CD4-positive, alpha-beta T cell treated with Interleukin-21 for 1 hour (primary cell): ENCODE data around the gene RTL1.

Experiments
- DNase-seq: peaks from one replicate; pipeline ENCODE4 v3.0.0-alpha.2; 2020

The RTL1 gene

GRCh38 chr14:100845341-100845740 lies 58.2 kb downstream of the RTL1 start:
- DNase-seq: no peak

DNA sequence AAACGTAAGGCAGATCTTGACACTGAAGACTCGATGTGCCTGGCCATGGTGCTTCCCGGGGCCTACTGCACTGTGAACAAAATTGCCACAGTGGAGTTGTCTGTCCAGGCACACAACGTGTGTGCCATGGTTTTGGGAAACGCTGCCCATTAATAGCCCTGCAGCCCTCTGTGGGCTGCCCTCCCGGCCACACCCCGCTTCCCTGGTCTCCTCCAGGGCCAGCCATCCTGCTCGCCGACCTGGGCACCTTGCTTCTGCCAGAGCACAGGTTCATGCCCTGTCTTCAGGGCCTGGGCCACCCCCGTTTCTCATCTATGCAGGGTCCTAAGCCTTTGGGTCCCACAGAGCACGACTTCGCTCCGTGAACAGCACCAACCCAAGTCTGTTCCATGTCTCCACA lies 58.7 kb downstream of the RTL1 start:
- DNase-seq: no peak

- DNase-seq: no peak
These were observed 59.1 kb downstream of the RTL1 start for GRCh38 chr14:100844421-100844820.

GRCh38 chr14:100844082-100844408 lies 59.5 kb downstream of the RTL1 start:
- DNase-seq: no peak

- no peak for DNase-seq
These were observed 60.7 kb downstream of the RTL1 start for GRCh38 chr14:100842799-100843198.

GRCh38 chr14:100841761-100842403 lies 61.6 kb downstream of the RTL1 start:
- DNase-seq: no peak

DNA sequence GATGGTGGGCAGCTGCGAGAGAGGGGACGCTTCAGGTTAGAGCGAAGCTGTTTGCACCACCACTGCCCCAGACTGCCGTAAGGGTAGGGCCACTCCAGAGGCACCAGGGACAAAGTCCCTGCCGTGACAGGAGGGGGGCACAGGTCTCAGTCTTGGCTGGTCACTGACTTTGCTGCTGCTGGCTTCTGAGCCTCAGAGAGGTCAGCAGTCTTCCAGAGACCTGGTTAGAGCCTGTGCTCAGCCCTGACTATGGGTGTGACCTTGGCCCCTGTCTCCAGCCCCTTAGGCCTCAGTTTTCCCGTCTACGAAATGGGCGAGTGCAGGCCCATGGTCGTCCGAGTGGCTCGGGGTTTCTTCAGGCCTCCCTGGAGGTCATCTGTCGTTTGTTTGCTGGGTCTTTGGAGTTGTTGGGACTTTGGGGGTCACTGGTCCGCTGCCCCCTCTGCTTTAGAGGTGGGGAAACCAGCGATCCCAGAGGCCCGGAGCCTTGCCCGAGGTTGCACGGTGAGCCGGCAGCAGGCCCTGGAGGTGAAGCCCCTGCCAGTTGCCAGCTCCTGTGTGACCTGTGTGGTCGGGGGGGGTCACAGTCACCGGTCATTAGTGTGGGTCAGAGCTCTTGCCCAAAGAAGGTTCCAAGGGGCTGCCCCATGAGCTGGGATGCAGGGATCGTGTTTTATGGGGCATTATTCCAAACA lies 62.3 kb downstream of the RTL1 start:
- no peak for DNase-seq

DNA sequence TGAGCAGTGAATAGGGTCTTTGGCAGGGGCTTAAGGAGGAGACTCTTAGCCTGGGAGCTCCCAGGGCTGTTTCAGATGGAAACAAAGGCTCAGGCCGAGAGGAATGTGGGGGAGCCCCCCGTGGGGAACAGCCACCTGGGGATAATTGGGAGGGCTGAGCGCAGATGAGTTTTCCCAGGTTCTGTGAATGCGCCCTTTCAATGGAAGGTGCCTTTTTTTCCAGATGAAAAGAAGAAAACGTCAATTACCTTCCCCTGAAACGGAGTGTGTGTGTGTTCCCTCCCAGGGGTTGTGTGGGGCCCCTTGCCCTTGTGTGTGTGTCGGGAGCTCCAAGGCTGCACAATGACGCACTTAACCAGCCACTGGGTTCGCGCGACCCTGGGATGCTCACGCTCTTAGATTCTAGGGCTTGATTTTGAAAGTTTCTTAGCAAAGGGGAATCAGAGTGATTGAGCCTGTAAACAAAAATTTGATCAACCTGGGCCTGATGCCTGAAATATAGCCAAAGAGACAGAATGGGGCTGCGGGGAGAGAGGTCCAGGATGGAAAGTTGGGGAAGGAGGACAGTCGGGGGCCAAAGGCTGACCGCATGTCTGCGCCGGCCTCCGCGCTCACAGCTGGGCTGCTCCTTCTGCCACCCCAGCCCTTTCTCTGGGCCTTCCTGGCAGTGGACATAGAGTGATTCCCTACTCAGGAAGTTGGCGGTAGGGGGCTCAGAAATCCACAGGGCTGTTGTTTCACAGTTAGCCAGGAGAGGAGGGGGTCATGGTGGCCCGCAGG lies 63.0 kb downstream of the RTL1 start:
- no peak for DNase-seq

DNA sequence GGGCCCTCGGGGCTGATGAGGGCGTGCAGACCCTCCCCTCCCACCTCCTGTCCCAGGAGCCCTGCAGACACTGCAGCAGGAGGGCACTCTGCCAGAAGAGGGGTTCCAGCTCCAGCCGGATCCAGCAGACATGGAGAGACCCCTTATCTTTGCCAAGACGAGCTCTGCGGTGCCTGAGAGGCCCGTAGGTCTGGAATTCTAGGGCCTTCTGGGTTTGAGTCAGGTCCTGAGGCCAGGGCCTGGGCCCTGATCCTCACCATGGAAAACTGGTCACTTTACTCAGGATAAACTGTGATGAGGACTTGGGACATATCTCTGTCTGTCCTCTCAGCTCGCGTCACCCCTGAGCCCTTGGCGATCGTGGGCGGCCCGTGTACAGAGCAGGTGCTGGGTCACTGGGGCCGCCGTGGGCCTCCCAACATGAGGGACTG lies 63.8 kb downstream of the RTL1 start:
- DNase-seq: no peak

DNA sequence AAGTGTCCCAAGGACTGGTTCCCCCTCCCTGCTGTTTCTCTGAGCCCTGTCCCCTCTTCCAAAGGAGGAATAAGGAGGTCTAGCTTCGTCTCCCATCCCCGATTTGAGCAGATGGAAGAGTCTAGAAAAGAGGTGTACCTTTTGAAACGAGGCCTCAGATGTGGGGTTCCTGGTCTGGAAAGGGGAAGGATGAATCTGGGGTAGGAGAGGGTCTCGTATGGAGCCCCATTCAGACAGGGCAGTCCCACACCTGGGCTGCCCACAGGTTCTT lies 64.3 kb downstream of the RTL1 start:
- DNase-seq: no peak

GRCh38 chr14:100838493-100839314 lies 64.8 kb downstream of the RTL1 start:
- DNase-seq: no peak

DNA sequence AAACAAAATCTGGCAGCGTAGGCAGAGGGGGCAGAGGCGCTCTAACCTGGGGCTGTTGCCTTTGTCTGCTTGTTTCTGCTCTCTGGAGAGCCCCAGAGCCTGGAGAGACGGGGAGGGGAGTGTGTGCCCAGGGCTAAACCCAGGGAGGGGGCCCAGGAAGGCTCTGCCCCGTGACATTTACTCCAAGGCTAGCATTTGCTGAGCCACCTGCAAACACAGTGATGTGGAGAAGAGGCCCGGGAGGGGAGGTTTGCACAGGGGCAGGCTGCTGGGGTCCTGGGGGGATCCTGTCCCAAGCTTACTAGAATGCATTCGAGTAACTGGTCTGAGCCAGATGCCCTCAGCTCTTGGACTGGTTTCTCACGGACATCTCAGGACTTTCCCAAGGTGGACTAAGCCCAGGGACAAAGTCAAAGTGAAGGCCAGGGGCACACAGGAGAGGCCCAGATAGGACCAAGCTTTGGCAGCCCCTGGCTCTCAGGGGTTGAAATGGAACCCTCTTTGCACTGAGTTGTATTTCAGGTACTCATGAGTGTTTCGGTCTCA lies 65.6 kb downstream of the RTL1 start:
- DNase-seq: no peak

DNA sequence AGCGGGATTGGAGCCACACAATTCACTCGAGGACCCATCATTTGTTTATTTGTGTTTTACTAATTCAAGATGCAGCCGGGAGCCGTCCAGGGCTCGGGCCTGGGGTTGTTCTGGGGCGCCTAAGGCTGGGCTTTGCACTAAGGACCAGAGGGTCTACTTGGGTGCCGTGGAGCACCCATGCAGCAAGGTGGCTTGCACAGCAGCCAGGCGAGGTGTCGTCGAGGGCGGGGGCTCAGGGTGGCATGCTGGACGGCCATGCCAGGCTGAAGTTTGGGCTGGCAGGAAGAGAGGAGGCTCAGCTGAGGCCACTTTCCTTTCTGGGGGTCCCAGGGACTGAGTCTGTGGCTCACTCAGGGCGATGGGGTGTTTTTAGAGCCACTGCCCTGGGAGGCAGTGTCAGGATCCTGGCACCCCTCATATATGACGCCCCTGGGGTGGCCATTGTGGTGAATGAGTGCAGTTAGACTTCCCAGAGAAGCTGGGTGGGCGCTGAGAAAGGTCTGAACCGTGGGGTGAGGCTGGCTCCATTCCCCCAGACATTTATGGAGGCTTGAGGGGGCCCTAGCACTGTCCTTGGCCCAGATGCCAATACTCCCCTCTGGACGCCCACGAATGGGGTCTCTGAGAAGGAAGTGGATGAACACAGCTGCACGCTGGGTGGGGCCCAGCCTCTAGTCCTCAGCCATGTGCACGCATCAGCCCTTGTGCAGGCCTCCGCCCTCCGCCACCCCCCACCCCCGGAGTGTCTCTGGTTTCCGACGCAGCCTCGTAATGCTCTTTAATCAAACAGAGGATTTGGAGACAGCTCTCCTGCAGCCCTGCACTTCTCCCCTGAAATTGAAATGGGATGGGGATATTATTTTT lies 66.3 kb downstream of the RTL1 start:
- DNase-seq: no peak

- DNase-seq: no peak
These were observed 67.2 kb downstream of the RTL1 start for GRCh38 chr14:100836311-100836805.

DNA sequence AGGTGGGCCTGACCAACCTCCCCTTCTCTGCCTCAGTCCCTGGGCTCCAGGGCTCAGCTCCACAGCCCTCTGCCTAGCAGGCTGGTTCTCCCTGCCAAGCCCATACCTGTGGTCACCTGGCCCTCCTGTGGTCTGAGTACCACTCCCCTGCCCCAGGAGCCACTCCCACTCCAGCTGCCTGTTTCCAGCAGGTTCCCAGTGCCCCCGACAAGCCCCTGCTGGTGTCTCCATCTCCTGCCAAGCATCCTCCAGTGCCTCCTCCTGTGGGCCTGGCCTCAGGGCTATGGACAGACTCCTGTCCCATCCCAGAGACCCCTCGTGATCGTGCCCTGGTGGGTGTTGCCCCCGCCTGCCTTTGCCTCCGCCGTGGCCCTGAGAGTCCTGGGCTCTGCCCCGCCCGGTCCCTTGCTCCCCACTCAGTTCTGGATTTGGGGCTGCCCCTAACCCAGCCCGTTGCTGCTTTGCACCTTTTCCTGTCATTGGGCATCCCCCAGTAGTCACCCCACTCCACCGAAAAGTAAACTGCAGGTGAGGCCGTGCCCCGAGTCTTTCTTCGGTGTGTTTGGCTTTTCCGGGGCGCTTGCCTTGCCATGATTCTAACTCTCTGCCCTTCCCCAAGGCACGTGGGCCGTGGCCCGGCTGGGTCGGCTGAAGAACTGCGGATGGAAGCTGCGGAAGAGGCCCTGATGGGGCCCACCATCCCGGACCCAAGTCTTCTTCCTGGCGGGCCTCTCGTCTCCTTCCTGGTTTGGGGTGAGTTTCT lies 67.8 kb downstream of the RTL1 start:
- no peak for DNase-seq

- DNase-seq: no peak
These were observed 68.6 kb downstream of the RTL1 start for GRCh38 chr14:100834794-100835547.

- no peak for DNase-seq
These were observed 69.3 kb downstream of the RTL1 start for GRCh38 chr14:100834082-100834793.

- no peak for DNase-seq
These were observed 71.1 kb downstream of the RTL1 start for GRCh38 chr14:100832311-100832960.

DNA sequence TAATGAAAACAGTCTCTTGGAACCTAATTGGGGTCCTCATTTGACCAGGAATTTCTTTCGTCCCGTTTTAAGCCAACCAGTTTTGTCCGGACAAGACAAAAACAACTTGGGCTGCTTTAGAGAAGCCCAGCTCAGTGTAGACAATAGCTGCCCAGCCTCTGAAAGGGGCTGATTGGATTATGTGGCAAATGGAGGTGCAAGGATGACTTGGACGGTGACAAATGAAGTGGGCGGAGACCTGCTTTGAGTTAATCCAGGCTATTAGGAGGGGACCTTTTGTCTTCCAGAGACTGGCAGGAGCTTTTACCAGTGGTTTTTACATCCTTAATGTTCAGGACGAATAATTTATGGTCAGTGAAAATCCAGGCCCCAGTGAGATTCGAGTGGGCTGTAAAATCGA lies 72.8 kb downstream of the RTL1 start:
- DNase-seq: no peak
